B cell (primary cell): ENCODE results near the gene GALNT17.

Source experiments
- EZH2 ChIP-seq: IDR thresholded peaks from 2 replicates; pipeline ENCODE4 v1.6.1; 2012; ENCODE audit warnings: borderline replicate concordance, low read depth, mild to moderate bottlenecking, moderate library complexity, low read length; ENCODE audit not compliant: insufficient read depth, poor library complexity, severe bottlenecking
- TF ChIP-seq, protein P1 (sequence below): fragments of 200-600 bp; IDR thresholded peaks from one replicate; pipeline ENCODE4 v1.8.0; 2022; ENCODE audit warnings: antibody characterized with exemption, mild to moderate bottlenecking

DNA sequence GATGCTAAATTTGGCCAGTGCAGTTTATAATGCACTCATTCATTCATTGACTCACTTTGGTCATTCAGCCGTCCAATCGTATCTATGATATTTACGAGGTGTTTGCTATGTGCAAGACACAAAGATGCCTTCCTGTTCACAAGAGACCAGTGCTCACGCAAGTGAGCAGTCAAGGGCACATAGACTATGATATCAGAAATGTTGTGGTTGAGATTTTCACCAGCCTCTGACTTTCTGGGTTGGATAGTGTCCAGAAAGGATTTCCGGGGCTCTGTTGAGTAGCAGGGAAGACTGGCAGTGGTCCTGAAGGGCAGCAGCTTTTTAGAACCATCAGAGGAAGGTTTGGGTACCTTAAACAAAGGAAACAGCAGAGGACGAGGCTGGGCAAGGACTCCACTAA is 191.8 kb downstream of the GALNT17 start:
- TF ChIP-seq, protein P1, sequence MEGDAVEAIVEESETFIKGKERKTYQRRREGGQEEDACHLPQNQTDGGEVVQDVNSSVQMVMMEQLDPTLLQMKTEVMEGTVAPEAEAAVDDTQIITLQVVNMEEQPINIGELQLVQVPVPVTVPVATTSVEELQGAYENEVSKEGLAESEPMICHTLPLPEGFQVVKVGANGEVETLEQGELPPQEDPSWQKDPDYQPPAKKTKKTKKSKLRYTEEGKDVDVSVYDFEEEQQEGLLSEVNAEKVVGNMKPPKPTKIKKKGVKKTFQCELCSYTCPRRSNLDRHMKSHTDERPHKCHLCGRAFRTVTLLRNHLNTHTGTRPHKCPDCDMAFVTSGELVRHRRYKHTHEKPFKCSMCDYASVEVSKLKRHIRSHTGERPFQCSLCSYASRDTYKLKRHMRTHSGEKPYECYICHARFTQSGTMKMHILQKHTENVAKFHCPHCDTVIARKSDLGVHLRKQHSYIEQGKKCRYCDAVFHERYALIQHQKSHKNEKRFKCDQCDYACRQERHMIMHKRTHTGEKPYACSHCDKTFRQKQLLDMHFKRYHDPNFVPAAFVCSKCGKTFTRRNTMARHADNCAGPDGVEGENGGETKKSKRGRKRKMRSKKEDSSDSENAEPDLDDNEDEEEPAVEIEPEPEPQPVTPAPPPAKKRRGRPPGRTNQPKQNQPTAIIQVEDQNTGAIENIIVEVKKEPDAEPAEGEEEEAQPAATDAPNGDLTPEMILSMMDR, result no peak
- no peak for TF ChIP-seq EZH2
